ENCODE data around the gene CAPN9.

The CAPN9 gene

DNA sequence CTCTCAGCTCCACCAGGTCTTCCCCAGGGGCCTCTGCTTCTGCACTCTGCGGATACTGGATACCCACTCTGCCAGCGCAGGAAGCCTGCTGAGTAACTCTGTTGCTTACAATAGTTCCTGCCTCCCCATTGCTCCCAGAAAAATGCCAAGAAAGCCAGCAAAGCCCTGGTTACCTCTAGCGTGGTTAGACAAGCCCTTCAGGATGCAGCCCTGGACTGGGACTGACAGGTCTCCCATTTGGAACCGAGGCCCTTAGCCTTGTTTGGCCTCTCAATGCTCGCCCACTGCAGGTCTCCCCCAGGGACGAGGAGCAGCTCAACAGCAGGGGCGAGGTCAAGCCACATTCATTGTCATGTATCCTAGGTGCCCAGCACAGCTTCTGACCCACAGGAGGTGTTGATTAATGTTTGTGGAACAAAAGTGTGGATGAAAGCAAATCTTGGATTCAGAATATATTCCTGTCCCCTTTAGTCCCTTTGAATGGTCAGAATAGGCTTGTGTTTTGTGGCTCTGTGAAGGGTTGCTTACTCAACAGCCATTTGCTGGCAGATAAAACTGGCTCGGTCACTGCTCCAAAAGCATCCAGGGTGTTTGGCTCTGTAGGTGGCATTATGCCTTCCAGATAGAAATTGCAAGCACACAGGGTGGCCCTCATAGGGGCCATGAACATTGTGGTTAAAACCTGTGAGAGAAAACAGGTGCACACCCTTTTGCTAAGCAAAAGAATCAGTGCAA lies 62.2 kb downstream of the CAPN9 start:
- H3K36me3 Mint-ChIP-seq (ENCODE audit: low read depth): no peaks in the 10 kb centered on the region
- H3K9me3 Mint-ChIP-seq: peaks cover 27% of the 10 kb centered on the region
- DNase-seq: no peak
- TF ChIP-seq, protein P1, sequence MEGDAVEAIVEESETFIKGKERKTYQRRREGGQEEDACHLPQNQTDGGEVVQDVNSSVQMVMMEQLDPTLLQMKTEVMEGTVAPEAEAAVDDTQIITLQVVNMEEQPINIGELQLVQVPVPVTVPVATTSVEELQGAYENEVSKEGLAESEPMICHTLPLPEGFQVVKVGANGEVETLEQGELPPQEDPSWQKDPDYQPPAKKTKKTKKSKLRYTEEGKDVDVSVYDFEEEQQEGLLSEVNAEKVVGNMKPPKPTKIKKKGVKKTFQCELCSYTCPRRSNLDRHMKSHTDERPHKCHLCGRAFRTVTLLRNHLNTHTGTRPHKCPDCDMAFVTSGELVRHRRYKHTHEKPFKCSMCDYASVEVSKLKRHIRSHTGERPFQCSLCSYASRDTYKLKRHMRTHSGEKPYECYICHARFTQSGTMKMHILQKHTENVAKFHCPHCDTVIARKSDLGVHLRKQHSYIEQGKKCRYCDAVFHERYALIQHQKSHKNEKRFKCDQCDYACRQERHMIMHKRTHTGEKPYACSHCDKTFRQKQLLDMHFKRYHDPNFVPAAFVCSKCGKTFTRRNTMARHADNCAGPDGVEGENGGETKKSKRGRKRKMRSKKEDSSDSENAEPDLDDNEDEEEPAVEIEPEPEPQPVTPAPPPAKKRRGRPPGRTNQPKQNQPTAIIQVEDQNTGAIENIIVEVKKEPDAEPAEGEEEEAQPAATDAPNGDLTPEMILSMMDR (IDR thresholded peaks at IDR 0.05): no peak
- peaks cover 32% of the 10 kb centered on the region for H3K27me3 Mint-ChIP-seq (ENCODE audit: low read depth, poor library complexity)
- no peak overlapping the region for H3K27ac Mint-ChIP-seq
- no peak overlapping the region for H3K4me3 Mint-ChIP-seq
- H3K4me1 Mint-ChIP-seq: no peaks in the 10 kb centered on the region

DNA sequence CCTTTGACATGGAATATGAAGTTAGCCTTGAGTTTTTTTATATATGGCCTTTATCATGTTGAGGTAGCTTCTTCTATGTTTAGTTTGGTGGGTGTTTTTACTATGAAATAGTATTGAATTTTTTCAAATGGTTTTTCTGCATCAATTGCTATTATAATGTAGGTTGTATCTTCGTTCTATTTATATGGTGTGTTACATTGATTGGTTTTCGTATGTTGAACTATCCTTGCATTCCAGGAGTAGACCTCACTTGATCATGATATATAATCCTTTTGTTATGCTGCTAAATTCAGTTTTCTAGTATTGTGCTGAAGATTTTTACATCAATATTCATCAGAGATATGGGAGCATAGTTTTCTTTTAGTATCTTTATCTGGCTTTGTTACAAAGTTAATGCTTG lies 65.4 kb downstream of the CAPN9 start:
- H3K27ac Mint-ChIP-seq: no peak overlapping the region
- no peak overlapping the region for H3K4me3 Mint-ChIP-seq
- H3K27me3 Mint-ChIP-seq (ENCODE audit: low read depth, poor library complexity): peaks cover 31% of the 10 kb centered on the region
- H3K36me3 Mint-ChIP-seq (ENCODE audit: low read depth): no peaks in the 10 kb centered on the region
- H3K4me1 Mint-ChIP-seq: no peaks in the 10 kb centered on the region
- DNase-seq: no peak
- TF ChIP-seq, protein P1 (IDR thresholded peaks at IDR 0.05): no peak
- peaks cover 27% of the 10 kb centered on the region for H3K9me3 Mint-ChIP-seq

DNA sequence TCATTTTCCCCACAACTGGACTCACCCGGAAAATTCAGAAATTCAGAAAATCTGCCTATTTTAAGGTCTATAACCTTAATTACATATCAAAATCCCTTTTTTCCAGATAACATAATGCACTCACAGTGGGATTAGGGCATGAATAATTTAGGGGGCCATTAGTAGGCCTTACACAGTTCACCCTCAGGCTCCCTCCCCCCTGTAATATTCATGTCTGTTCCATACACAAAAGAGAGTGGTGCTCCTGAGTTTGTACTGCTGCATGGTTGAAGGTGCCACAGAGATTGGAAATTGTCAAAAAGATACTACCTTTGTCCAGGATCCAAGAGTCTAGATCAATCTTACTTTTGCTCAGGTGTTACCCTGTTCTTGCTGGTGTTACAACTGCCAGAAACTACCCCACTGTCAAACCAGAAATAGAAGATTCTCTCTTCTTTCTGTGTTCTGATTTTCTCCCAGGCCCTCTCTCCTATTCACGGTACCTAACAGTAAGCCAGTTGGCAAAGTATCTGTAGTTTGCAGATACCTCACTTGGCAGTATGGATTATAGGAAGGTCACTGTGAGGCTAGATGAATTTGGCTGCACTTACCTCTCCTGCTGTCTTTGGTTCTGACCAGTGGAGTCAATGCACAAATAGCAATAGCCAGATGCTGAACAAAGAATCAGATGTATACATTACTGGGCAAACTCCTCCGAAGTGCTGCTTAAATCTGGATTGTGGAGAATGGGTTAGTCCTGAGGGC lies 67.9 kb downstream of the CAPN9 start:
- Mint-ChIP-seq H3K36me3 (ENCODE audit: low read depth) (no peaks in the 10 kb centered on the region), H3K27me3 (ENCODE audit: low read depth, poor library complexity) (peaks cover 13% of the 10 kb centered on the region), H3K27ac (no peak overlapping the region), H3K4me1 (no peaks in the 10 kb centered on the region), H3K4me3 (no peak overlapping the region), H3K9me3 (peaks cover 27% of the 10 kb centered on the region)
- TF ChIP-seq, protein P1 (IDR thresholded peaks at IDR 0.05): no peak
- no peak for DNase-seq

DNA sequence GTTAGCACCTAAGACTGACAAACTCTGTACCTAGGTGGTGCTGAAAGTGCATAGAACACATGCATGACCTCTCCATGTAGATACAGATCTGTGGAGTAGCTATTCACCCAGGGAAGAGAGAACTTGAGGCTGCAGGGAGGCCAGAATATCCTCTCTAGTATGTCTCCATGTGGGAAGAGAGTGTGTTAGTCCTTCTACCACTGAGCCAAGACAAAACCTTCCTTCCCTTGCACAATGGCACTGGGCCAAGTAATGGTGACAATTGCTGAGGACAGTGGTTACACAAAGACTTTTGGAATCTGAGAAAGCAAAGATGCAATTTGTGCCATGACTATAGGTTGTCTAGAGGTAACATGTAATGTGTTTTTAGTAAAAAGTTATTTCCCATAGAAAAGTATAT lies 68.8 kb downstream of the CAPN9 start:
- DNase-seq: no peak
- peaks cover under 1% of the 10 kb centered on the region for H3K4me1 Mint-ChIP-seq
- no peaks in the 10 kb centered on the region for H3K36me3 Mint-ChIP-seq (ENCODE audit: low read depth)
- H3K27me3 Mint-ChIP-seq (ENCODE audit: low read depth, poor library complexity): peaks cover 13% of the 10 kb centered on the region
- no peak overlapping the region for H3K4me3 Mint-ChIP-seq
- TF ChIP-seq, protein P1 (IDR thresholded peaks at IDR 0.05): no peak
- H3K9me3 Mint-ChIP-seq: peaks cover 27% of the 10 kb centered on the region
- no peak overlapping the region for H3K27ac Mint-ChIP-seq

DNA sequence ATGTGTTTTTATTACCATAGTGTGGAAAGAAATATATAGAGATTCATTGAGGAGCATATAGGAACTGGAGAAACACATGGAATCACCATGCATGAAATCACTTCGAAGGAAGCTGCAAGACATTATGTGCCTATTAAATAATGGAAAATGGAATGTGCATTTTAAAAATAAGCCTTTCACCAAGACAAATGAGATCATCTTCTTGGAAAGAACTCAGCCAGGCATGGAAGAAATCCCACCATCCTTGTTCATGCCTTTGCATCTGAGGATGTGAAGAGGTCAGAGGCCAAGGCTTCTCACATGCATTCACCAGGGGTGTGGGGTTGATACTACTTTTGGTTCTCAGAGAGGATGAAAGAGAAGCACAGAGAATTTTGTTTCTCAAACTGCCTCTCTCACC lies 71.2 kb downstream of the CAPN9 start:
- H3K27me3 Mint-ChIP-seq (ENCODE audit: low read depth, poor library complexity): peaks cover 5% of the 10 kb centered on the region
- H3K27ac Mint-ChIP-seq: no peak overlapping the region
- peaks cover 8% of the 10 kb centered on the region for H3K9me3 Mint-ChIP-seq
- TF ChIP-seq, protein P1 (IDR thresholded peaks at IDR 0.05): no peak
- DNase-seq: no peak
- no peak overlapping the region for H3K4me3 Mint-ChIP-seq
- peaks cover 17% of the 10 kb centered on the region for H3K4me1 Mint-ChIP-seq
- no peaks in the 10 kb centered on the region for H3K36me3 Mint-ChIP-seq (ENCODE audit: low read depth)

Measured in nephron progenitor cell (in vitro differentiated cells).